Aorta (tissue), 5 donors: ENCODE data around the gene PNPLA7. TPM values are rescaled to one million over a fixed set of nuclear protein-coding genes. Genes with fewer than 3 reads are reported as not detected.
"Not testable (repeated sequence)": the region's sequence is repeated elsewhere in the genome, so short reads cannot be mapped to it uniquely, and the experiment has no call there.

Source experiments
- ATAC-seq: fragments of 200-7000 bp; cut with Tn5 transposase; one replicate; pipeline ENCODE4 v1.9.1; 2022; ENCODE audit warnings: moderate library complexity; ENCODE audit not compliant: low FRiP score
- DNase-seq, 2 donors: peaks; one replicate each; pipeline ENCODE4 v3.0.0-alpha.2; 2020
- H3K27ac ChIP-seq, 2 donors: one replicate each; pipeline ENCODE4 v1.5.1; 2013; ENCODE audit warnings: low read length in 2 of 2, mild to moderate bottlenecking in 2 of 2, moderate library complexity in 2 of 2, control low read depth in 1 of 2, inconsistent platforms in 1 of 2, low read depth in 1 of 2
- H3K27me3 ChIP-seq, 2 donors: one replicate each; pipeline ENCODE4 v1.6.1; 2013; ENCODE audit warnings: control low read depth in 1 of 2, low read length in 1 of 2, mild to moderate bottlenecking in 1 of 2, moderate library complexity in 1 of 2; ENCODE audit not compliant: insufficient read depth in 2 of 2, control insufficient read depth in 1 of 2
- H3K36me3 ChIP-seq, 2 donors: one replicate each; pipeline ENCODE4 v1.6.1; 2013; ENCODE audit warnings: control low read depth in 1 of 2, low read length in 1 of 2, mild to moderate bottlenecking in 1 of 2; ENCODE audit not compliant: insufficient read depth in 2 of 2, control insufficient read depth in 1 of 2
- H3K4me1 ChIP-seq, 2 donors: one replicate each; pipeline ENCODE4 v1.6.1; 2013; ENCODE audit warnings: low read length in 2 of 2, control low read depth in 1 of 2, mild to moderate bottlenecking in 1 of 2, moderate library complexity in 1 of 2; ENCODE audit not compliant: insufficient read depth in 2 of 2, control insufficient read depth in 1 of 2
- H3K4me3 ChIP-seq, 2 donors: one replicate each; pipeline ENCODE4 v1.5.1; 2013; ENCODE audit warnings: low read length in 2 of 2, control low read depth in 1 of 2, mild to moderate bottlenecking in 1 of 2
- H3K9me3 ChIP-seq: one replicate; pipeline ENCODE4 v1.6.1; 2013; ENCODE audit warnings: mild to moderate bottlenecking, low read length; ENCODE audit not compliant: control insufficient read depth
- WGBS, 2 donors: extraction: QIAGEN DNeasy Blood & Tissue Kit; methylation state at CpG; one replicate each; pipeline ENCODE4 v1.1.7; 2013; 5-methylcytosine and 5-hydroxymethylcytosine counted together
- intact Hi-C, 2 donors: fragments of 100-400 bp; cut with DNase I; formaldehyde crosslinking; loops; one replicate each; pipeline versions ENCODE4 v1.14.2 to v1.15.0; 2022
- polyA plus RNA-seq, 2 donors: library from polyadenylated mRNA; stranded (reverse); fragments of 200-250 nt; gene quantifications; one replicate each; pipeline ENCODE4 v1.2.3, GENCODE V29; 2013
- total RNA-seq, 2 donors: library from RNA; stranded (reverse); fragmentation: NEBNext Ultra II Directional; extraction: Animal tissue kit (Norgen Biotek cat#: 25700); gene quantifications; one replicate each; pipeline ENCODE4 v1.2.1, GENCODE V29; 2021
- donor health status: healthy with polysubstance abuse.
- donor health status: Bipolar disorder and iron deficiency.
- donor health status: DM: no; HTN: no; CAD: no.
- donor health status: DM: no; HTN: no; CAD: no.
- donor health status: DM: yes; HTN: yes; CAD: no.

PNPLA7 gene
- total and polyA plus RNA-seq, 4 donors, result 2.1 to 36.6 (median 9.0) TPM

DNA sequence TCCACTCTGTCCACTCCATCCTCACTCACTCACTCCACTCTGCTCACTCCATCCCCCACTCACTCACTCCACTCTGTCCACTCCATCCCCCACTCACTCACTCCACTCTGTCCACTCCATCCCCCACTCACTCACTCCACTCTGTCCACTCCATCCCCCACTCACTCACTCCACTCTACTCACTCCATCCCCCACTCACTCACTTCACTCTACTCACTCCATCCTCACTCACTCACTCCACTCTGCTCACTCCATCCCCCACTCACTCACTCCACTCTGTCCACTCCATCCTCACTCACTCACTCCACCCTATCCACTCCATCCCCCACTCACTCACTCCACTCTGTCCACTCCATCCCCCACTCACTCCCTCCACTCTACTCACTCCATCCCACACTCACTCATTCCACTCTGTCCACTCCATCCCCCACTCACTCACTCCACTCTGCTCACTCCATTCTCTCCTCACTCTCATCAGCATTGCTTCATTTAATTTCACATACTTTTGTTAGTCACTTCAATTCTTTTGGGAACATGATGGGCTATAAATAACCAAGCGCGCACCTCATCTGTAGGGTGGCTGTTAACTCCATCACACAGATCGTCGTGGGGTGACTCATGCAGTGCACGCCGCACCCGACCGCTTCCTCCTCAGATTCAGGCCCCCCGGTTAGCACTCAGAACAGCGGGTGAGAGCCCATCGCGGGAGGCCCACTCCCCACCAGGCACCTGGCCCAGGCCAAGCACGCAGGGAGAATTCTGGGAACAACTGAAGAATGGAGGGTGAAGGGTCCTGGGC is 31.3 kb downstream of the PNPLA7 start:
- intact Hi-C loops, H3K9me3 ChIP-seq, H3K27me3 ChIP-seq, ATAC-seq, H3K36me3 ChIP-seq, H3K4me1 ChIP-seq, H3K27ac ChIP-seq, DNase-seq, H3K4me3 ChIP-seq: not testable (repeated sequence)
- WGBS, 2 donors, result 91 to 92% methylated on average over 13 of the region's 13 CpGs

DNA sequence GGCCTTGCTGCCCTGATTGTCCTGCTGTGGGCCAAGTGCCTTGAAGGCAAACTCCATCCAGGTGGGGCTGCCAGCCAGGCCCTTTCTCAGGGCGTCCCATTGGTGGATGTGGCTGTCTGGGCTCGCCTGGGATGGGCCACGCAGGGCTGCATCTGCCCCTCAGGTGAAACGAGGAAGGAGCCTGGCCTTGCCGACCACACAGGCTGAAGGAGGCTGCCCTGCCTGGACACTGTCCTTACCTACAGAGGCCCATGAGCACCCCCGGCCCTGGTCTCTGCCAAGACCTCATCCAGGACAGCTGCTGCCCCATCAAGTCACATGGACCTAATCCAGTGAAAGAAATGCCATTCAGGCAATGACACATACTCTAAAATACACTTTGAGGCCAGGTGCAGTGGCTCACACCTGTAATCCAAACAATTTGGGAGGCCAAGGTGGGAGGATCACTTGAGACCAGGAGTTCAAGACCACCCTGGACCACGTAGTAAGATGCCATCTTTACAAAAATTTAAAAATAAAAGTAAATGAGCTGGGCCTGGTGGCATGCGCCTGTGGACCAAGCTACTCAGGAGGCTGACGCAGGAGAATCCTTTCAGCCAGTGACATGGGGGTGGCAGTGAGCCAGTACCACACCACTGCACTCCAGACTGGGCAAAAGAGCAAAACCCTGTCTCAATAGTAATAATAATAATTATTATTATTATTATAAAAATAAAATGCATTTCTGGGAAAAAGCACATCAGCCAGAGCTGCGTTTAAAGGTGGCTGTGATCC is 33.9 kb downstream of the PNPLA7 start:
- DNase-seq, result no peak
- Histone ChIP-seq H3K9me3 (no peaks in the 10 kb centered on the region), H3K4me3 (no peak overlapping the region), H3K4me1 (no peaks in the 10 kb centered on the region), H3K36me3 (no peaks in the 10 kb centered on the region), H3K27me3 (no peaks in the 10 kb centered on the region), H3K27ac (no peak overlapping the region)
- intact Hi-C loops, result no loop called here
- ATAC-seq, result no peak
- WGBS, 2 donors, result 87 to 91% methylated on average over 10 of the region's 10 CpGs

DNA sequence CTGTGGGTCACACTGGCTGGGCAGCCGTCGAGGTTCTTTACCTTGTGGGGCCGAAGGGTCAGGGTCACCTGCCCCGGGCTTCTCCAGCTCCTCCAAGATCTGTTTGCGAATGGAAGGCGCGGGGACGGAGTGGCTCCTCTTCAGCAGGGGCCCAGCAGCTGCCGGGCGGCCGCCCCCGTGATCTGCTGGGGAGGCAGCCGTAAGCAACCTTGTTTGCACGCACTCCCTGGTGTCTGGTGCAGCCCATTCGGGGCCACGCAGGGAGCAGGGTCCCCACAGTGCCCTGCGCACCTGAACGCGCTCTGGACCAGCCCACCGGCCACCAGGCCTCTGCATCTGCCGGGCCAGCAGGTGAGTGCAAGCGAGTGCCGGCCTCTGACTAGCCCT is 34.9 kb downstream of the PNPLA7 start:
- ATAC-seq, result peak; percentile 44
- no peaks in the 10 kb centered on the region for H3K36me3 ChIP-seq
- 85 to 91% methylated on average over 23 of the region's 23 CpGs for WGBS, 2 donors

DNA sequence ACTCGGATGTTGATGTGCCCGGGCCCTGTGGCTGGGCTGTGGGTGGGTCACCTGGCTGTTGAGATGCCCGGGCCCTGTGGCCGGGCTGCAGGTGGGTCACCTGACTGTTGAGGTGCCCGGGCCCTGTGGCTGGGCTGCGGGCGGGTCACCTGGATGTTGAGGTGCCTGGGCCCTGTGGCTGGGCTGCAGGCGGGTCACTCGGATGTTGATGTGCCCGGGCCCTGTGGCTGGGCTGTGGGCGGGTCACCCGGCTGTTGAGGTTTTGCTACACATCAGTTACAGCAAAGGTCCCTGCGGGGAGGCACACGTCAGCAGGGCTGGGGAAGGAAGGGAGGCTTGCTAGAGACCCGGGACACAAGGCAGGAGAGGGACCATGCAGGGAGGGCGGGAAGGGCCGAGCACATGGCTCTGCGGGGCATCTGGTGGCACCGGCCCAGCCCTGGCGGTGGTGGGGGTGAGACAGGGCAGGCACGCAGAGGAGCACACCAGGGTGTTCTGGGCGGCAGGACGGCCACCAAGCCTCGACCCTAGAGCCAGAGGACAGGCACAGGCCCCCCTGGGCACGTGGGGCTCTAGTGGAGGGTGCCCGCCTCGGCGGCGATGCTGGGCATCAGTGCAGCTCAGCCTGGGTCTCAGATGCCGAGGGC is 35.4 kb downstream of the PNPLA7 start:
- Histone ChIP-seq H3K4me3 (no peak overlapping the region), H3K27ac (no peak overlapping the region), H3K4me1 (no peaks in the 10 kb centered on the region), H3K36me3 (no peaks in the 10 kb centered on the region), H3K27me3 (no peaks in the 10 kb centered on the region), H3K9me3 (no peaks in the 10 kb centered on the region)
- no peak for ATAC-seq
- intact Hi-C loops, result no loop called here
- no peak for DNase-seq
- 89 to 92% methylated on average over 20 to 30 of the region's 30 CpGs for WGBS, 2 donors

More for the DNA sequence above, 34.9 kb downstream of the PNPLA7 start:
- no peaks in the 10 kb centered on the region for H3K4me1 ChIP-seq
- no peak overlapping the region for H3K4me3 ChIP-seq
- no peaks in the 10 kb centered on the region for H3K9me3 ChIP-seq
- H3K27me3 ChIP-seq, result no peaks in the 10 kb centered on the region
- intact Hi-C loops, result no loop called here
- DNase-seq, result no peak
- no peak overlapping the region for H3K27ac ChIP-seq

DNA sequence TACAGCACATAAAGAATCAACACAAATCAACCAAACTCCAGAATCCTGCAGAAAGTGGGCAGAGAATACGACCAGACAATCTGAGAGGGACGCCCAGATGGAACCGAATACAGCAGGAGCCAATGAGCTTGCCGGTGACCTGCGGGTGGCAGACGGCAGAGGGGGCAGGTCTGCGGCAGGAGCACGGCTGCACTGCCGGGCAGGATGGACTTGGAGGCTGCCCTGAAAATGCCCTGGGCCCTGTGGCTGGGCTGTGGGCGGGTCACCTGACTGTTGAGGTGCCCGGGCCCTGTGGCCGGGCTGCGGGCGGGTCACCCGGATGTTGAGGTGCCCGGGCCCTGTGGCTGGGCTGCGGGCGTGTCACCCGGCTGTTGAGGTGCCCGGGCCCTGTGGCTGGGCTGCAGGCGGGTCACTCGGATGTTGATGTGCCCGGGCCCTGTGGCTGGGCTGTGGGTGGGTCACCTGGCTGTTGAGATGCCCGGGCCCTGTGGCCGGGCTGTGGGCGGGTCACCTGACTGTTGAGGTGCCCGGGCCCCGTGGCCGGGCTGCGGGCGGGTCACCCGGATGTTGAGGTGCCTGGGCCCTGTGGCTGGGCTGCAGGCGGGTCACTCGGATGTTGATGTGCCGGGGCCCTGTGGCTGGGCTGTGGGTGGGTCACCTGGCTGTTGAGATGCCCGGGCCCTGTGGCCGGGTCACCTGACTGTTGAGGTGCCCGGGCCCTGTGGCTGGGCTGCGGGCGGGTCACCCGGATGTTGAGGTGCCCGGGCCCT is 36.2 kb downstream of the PNPLA7 start:
- peak in 1 of 2 donors; percentile 26 for DNase-seq
- intact Hi-C loops, H3K9me3 ChIP-seq, H3K27me3 ChIP-seq, H3K27ac ChIP-seq, H3K4me3 ChIP-seq, H3K4me1 ChIP-seq, ATAC-seq, H3K36me3 ChIP-seq: not testable (repeated sequence)
- 90 to 91% methylated on average over 38 to 42 of the region's 42 CpGs for WGBS, 2 donors

DNA sequence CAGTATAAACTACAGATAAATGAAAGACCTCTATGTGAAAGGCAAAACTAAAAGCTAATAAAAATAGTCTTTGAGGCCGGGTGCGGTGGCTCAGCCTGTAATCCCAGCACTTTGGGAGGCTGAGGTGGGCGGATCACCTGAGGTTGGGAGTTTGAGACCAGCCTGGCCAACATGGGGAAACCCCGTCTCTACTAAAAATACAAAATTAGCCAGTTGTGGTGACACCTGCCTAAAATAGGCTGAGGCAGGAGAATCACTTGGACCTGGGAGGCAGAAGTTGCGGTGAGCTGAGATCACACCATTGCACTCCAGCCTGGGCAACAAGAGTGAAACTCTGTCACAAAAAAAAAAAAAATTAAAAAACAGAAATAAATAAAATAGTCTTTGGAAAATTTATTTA is 37.1 kb downstream of the PNPLA7 start:
- 87 to 92% methylated on average over 5 of the region's 5 CpGs for WGBS, 2 donors
- DNase-seq, H3K36me3 ChIP-seq, H3K4me3 ChIP-seq, ATAC-seq, H3K4me1 ChIP-seq, H3K27me3 ChIP-seq, intact Hi-C loops, H3K27ac ChIP-seq, H3K9me3 ChIP-seq: not testable (repeated sequence)

DNA sequence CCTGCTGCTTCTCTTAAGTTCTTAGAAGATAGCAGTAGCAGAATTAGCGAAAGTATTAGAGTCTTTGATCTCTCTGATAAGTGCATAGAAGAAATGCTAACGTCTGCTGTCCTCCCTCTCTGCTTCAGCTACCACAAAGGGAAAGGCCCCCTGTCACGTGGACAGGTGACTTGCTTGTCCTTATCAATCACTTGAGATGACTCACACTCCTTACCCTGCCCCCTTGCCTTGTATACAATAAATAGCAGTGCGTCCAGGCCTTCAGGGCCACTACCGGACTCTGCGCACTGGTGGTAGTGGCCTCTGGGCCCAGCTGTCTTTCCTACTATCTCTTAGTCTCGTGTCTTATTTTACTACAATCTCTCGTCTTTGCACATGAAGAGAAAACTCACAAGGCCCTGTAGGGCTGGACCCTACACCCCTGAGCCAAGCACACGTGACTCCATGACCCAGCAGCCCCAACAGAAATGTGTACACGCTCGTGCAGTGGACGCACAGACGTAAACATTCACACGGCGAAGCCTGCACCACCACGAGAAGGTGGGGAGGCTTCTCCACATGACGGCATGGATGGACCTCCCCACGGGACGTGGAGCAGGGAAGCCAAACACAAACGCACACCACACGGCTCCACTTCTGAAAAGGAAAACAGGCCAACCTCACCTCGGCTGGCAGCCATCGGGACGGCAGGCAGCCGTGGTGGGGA is 38.3 kb downstream of the PNPLA7 start:
- Histone ChIP-seq H3K9me3 (no peaks in the 10 kb centered on the region), H3K36me3 (no peaks in the 10 kb centered on the region), H3K4me3 (no peak overlapping the region), H3K4me1 (no peaks in the 10 kb centered on the region), H3K27me3 (no peaks in the 10 kb centered on the region), H3K27ac (no peak overlapping the region)
- no peak for DNase-seq
- ATAC-seq, result no peak
- 85 to 88% methylated on average over 25 of the region's 25 CpGs for WGBS, 2 donors
- intact Hi-C loops, result no loop called here

DNA sequence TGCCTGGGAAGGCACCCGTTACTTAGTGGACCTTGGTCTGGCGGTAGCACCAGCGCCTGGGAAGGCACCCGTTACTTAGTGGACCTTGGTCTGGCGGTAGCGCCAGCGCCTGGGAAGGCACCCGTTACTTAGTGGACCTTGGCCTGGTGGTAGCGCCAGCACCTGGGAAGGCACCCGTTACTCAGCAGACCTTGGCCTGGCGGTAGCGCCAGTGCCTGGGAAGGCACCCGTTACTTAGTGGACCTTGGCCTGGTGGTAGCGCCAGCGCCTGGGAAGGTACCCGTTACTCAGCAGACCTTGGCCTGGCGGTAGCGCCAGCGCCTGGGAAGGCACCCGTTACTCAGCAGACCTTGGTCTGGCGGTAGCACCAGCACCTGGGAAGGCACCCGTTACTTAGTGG is 39.1 kb downstream of the PNPLA7 start:
- DNase-seq, result not testable (repeated sequence)

More for the DNA sequence above, 39.1 kb downstream of the PNPLA7 start:
- H3K27me3 ChIP-seq, H3K4me3 ChIP-seq, H3K4me1 ChIP-seq, H3K36me3 ChIP-seq, ATAC-seq, intact Hi-C loops, H3K9me3 ChIP-seq, H3K27ac ChIP-seq: not testable (repeated sequence)
- 94 to 98% methylated on average over 22 of the region's 22 CpGs for WGBS, 2 donors
